K562 (cell line): ENCODE measurements around the gene OVOL1. TPM values are rescaled to one million over a fixed set of nuclear protein-coding genes. Genes with fewer than 3 reads are reported as not detected.
A peak's percentile ranks its signal among the peaks of the same experiment; 100 is the strongest.

Experiments used
- ARHGAP35 ChIP-seq: fragments of 450-650 bp; IDR thresholded peaks from 2 replicates; pipeline ENCODE4 v1.6.1; 2018; ENCODE audit not compliant: partially characterized antibody
- BRCA1 ChIP-seq, 2 experiments: fragments of 450-650 bp in 1 of 2; sonication (generic) in 1 of 2; formaldehyde crosslinking in 1 of 2; IDR thresholded peaks; 2 replicates each; pipeline versions ENCODE4 v1.5.0 to v1.6.1; 2017 to 2020; ENCODE audit warnings: mild to moderate bottlenecking in 1 of 2, missing genetic modification reagents in 1 of 2
- DIDO1 ChIP-seq: fragments of 450-650 bp; IDR thresholded peaks from 2 replicates; pipeline ENCODE4 v1.6.1; 2016; ENCODE audit warnings: low read depth, missing biosample characterization, missing genetic modification characterization
- ELF4 ChIP-seq: fragments of 450-650 bp; formaldehyde crosslinking; IDR thresholded peaks from 2 replicates; pipeline ENCODE4 v1.4.0; 2022; ENCODE audit warnings: missing genetic modification characterization
- KAT7 ChIP-seq: sonication (generic); formaldehyde crosslinking; IDR thresholded peaks from 2 replicates; pipeline ENCODE4 v1.8.0; 2022; ENCODE audit warnings: missing genetic modification reagents, mild to moderate bottlenecking, borderline replicate concordance
- MCM7 ChIP-seq, 2 experiments: fragments of 450-650 bp; IDR thresholded peaks; 2 replicates each; pipeline ENCODE4 v1.6.1; 2016 to 2018
- TEAD2 ChIP-seq: fragments of 450-650 bp; IDR thresholded peaks from 2 replicates; pipeline ENCODE4 v1.6.1; 2016; ENCODE audit warnings: missing genetic modification characterization, control low read depth, missing compliant biosample characterization
- polyA plus RNA-seq, 8 experiments: library from polyadenylated mRNA; depleted of rRNA in 4 of 8; stranded (reverse) in 5 of 8; unstranded in 3 of 8; fragments of >200 nt; fragmentation: Nextera tagmentation in 2 of 8; fragmentation: Illumina TruSeq in 1 of 8; extraction: Ambion mirVana in 2 of 8; extraction: Trizol in 1 of 8; gene quantifications; 2 replicates each; pipeline versions ENCODE4 v1.2.1 to v1.2.3, GENCODE V29; 2011 to 2014; ENCODE audit warnings: inconsistent platforms in 1 of 8, missing spikeins in 1 of 8
- total RNA-seq, 7 experiments: library from RNA; depleted of rRNA in 6 of 7; stranded (reverse); fragments of >200 nt in 6 of 7; fragmentation: Illumina TruSeq in 2 of 7; extraction: Trizol in 2 of 7; gene quantifications; 2 replicates each; pipeline versions ENCODE4 v1.2.1 to v1.2.3, GENCODE V29; 2011 to 2021; ENCODE audit warnings: low replicate concordance in 1 of 7
- TF ChIP-seq, protein P1 (sequence below): fragments of 450-650 bp; IDR thresholded peaks from 2 replicates; pipeline ENCODE4 v1.6.1; 2016; ENCODE audit warnings: low read depth, mild to moderate bottlenecking, moderate library complexity
- TF ChIP-seq, protein P2 (sequence below): fragments of 450-650 bp; IDR thresholded peaks from 2 replicates; pipeline ENCODE4 v1.6.1; 2016; ENCODE audit warnings: mild to moderate bottlenecking
- TF ChIP-seq, protein P3 (sequence below): fragments of 450-650 bp; formaldehyde crosslinking; IDR thresholded peaks from 2 replicates; pipeline ENCODE4 v1.4.0; 2022; ENCODE audit warnings: missing genetic modification characterization
- TF ChIP-seq, protein P4 (sequence below): fragments of 450-650 bp; IDR thresholded peaks from 2 replicates; pipeline ENCODE4 v1.6.1; 2017; ENCODE audit warnings: antibody characterized with exemption, mild to moderate bottlenecking
- TF ChIP-seq, protein P5 (sequence below), 2 experiments: fragments of 450-650 bp in 1 of 2; sonication (generic) in 1 of 2; formaldehyde crosslinking; conservative IDR thresholded peaks; 2 replicates each; pipeline versions ENCODE4 v1.4.0 to v1.8.1; 2020 to 2022; ENCODE audit warnings: mild to moderate bottlenecking in 1 of 2, missing genetic modification reagents in 1 of 2

Gene OVOL1
- total and polyA plus RNA-seq, 9 of the 15 experiments (the other 6 are each of a cell fraction or from before 2014, with no cell fraction given), result 0.09 TPM; not detected in 8

DNA sequence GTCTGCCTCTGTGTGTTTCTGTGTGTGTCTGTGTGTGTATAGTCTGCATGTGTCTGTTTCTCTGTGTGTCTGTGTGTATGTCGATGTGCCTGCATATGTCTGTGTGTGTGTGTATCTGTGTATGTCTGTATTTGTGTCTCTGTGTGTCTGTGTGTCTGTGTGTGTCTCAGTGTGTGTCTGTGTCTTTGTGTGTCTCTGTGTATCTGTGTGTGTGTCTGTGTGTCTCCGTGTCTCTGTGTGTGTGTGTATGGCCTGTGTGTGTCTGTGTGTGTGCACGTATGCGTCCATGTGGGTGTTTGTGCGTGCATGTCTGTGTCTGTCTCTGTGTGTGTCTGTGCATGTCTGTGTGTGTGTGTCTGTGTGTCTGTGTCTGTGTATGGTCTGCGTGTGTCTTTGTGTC, 47.3 kb downstream of the OVOL1 start (continued):
- TF ChIP-seq, protein P1, sequence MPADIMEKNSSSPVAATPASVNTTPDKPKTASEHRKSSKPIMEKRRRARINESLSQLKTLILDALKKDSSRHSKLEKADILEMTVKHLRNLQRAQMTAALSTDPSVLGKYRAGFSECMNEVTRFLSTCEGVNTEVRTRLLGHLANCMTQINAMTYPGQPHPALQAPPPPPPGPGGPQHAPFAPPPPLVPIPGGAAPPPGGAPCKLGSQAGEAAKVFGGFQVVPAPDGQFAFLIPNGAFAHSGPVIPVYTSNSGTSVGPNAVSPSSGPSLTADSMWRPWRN, result no peak
- 0 out of 4 replicates have a peak, but pooled peaks of 1 of the 2 experiments have one; percentile 29 for TF ChIP-seq MCM7 (IDR thresholded peaks at IDR 0.05)
- TF ChIP-seq BRCA1 (IDR thresholded peaks at IDR 0.05), result no peak
- TF ChIP-seq BRCA1 (CRISPR knock-in tag; IDR thresholded peaks at IDR 0.05), result peak; percentile 67; the same call in 1 of the 2 replicates
- TF ChIP-seq, protein P2, sequence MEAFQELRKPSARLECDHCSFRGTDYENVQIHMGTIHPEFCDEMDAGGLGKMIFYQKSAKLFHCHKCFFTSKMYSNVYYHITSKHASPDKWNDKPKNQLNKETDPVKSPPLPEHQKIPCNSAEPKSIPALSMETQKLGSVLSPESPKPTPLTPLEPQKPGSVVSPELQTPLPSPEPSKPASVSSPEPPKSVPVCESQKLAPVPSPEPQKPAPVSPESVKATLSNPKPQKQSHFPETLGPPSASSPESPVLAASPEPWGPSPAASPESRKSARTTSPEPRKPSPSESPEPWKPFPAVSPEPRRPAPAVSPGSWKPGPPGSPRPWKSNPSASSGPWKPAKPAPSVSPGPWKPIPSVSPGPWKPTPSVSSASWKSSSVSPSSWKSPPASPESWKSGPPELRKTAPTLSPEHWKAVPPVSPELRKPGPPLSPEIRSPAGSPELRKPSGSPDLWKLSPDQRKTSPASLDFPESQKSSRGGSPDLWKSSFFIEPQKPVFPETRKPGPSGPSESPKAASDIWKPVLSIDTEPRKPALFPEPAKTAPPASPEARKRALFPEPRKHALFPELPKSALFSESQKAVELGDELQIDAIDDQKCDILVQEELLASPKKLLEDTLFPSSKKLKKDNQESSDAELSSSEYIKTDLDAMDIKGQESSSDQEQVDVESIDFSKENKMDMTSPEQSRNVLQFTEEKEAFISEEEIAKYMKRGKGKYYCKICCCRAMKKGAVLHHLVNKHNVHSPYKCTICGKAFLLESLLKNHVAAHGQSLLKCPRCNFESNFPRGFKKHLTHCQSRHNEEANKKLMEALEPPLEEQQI, result no peak
- no peak for TF ChIP-seq TEAD2
- TF ChIP-seq, protein P3, sequence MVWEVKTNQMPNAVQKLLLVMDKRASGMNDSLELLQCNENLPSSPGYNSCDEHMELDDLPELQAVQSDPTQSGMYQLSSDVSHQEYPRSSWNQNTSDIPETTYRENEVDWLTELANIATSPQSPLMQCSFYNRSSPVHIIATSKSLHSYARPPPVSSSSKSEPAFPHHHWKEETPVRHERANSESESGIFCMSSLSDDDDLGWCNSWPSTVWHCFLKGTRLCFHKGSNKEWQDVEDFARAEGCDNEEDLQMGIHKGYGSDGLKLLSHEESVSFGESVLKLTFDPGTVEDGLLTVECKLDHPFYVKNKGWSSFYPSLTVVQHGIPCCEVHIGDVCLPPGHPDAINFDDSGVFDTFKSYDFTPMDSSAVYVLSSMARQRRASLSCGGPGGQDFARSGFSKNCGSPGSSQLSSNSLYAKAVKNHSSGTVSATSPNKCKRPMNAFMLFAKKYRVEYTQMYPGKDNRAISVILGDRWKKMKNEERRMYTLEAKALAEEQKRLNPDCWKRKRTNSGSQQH (CRISPR knock-in tag), result peak; percentile 58; the same call in 1 of the 2 replicates
- TF ChIP-seq, protein P4, sequence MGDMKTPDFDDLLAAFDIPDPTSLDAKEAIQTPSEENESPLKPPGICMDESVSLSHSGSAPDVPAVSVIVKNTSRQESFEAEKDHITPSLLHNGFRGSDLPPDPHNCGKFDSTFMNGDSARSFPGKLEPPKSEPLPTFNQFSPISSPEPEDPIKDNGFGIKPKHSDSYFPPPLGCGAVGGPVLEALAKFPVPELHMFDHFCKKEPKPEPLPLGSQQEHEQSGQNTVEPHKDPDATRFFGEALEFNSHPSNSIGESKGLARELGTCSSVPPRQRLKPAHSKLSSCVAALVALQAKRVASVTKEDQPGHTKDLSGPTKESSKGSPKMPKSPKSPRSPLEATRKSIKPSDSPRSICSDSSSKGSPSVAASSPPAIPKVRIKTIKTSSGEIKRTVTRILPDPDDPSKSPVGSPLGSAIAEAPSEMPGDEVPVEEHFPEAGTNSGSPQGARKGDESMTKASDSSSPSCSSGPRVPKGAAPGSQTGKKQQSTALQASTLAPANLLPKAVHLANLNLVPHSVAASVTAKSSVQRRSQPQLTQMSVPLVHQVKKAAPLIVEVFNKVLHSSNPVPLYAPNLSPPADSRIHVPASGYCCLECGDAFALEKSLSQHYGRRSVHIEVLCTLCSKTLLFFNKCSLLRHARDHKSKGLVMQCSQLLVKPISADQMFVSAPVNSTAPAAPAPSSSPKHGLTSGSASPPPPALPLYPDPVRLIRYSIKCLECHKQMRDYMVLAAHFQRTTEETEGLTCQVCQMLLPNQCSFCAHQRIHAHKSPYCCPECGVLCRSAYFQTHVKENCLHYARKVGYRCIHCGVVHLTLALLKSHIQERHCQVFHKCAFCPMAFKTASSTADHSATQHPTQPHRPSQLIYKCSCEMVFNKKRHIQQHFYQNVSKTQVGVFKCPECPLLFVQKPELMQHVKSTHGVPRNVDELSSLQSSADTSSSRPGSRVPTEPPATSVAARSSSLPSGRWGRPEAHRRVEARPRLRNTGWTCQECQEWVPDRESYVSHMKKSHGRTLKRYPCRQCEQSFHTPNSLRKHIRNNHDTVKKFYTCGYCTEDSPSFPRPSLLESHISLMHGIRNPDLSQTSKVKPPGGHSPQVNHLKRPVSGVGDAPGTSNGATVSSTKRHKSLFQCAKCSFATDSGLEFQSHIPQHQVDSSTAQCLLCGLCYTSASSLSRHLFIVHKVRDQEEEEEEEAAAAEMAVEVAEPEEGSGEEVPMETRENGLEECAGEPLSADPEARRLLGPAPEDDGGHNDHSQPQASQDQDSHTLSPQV, result no peak
- TF ChIP-seq ELF4 (CRISPR knock-in tag), result 0 out of 2 replicates have a peak, but pooled peaks have one; percentile 33
- no peak for TF ChIP-seq DIDO1 (tag)
- TF ChIP-seq, protein P5, sequence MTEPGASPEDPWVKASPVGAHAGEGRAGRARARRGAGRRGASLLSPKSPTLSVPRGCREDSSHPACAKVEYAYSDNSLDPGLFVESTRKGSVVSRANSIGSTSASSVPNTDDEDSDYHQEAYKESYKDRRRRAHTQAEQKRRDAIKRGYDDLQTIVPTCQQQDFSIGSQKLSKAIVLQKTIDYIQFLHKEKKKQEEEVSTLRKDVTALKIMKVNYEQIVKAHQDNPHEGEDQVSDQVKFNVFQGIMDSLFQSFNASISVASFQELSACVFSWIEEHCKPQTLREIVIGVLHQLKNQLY (CRISPR knock-in tag; conservative IDR thresholded peaks at IDR 0.05), result no peak
- TF ChIP-seq KAT7 (CRISPR knock-in tag), result no peak
- peak; percentile 23 for TF ChIP-seq ARHGAP35
